Measurements from ENCODE around the gene ACOT11.

DNA sequence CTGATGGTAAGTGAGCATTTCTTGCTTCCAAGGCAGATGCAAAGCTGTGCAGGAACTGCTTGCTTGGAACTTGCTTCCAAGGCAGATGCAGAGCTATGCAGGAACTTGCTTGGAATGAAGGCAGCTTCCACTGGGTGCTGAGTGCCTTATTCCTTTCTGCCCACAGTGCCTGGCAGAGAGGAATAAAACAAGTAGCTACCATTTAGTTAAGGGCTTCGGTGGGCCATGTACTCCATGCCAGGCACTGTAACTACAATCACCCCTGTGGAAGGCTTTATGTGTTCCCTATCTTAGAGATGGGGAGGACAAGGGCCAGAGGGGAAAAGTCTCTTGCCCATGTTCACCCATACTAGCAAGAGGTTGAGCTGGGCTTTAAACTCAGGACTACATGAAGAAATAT lies 101.9 kb downstream of the ACOT11 start:
- TF ChIP-seq, protein P1, sequence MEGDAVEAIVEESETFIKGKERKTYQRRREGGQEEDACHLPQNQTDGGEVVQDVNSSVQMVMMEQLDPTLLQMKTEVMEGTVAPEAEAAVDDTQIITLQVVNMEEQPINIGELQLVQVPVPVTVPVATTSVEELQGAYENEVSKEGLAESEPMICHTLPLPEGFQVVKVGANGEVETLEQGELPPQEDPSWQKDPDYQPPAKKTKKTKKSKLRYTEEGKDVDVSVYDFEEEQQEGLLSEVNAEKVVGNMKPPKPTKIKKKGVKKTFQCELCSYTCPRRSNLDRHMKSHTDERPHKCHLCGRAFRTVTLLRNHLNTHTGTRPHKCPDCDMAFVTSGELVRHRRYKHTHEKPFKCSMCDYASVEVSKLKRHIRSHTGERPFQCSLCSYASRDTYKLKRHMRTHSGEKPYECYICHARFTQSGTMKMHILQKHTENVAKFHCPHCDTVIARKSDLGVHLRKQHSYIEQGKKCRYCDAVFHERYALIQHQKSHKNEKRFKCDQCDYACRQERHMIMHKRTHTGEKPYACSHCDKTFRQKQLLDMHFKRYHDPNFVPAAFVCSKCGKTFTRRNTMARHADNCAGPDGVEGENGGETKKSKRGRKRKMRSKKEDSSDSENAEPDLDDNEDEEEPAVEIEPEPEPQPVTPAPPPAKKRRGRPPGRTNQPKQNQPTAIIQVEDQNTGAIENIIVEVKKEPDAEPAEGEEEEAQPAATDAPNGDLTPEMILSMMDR (conservative IDR thresholded peaks at IDR 0.05 in 1 of 2, IDR thresholded peaks at IDR 0.05 in 1 of 2; ENCODE audit: extremely low read depth in 1 of 2, insufficient read depth in 1 of 2, low read depth in 1 of 2, low read length in 2 of 2): no peak
- TF ChIP-seq EZH2 (IDR thresholded peaks at IDR 0.05; ENCODE audit: borderline replicate concordance, low read length): no peak

Data from mammary epithelial cell (primary cell).